Neural crest cell (in vitro differentiated cells): ENCODE results near the gene TBC1D13. TPM values are rescaled to one million over a fixed set of nuclear protein-coding genes. Genes with fewer than 3 reads are reported as not detected.

Source experiments
- DNase-seq: peaks from one replicate; pipeline ENCODE4 v3.0.0; 2021; ENCODE audit warnings: low read depth, mixed read lengths, low spot score
- H3K27ac Mint-ChIP-seq: one replicate; pipeline ENCODE4 v1.8.0; 2021; ENCODE audit warnings: mild to moderate bottlenecking, mixed read lengths; ENCODE audit not compliant: unreplicated experiment
- H3K27me3 Mint-ChIP-seq: 2 replicates; pipeline ENCODE4 v1.8.0; 2021; ENCODE audit warnings: low read depth, mild to moderate bottlenecking, mixed read lengths
- H3K36me3 Mint-ChIP-seq: 2 replicates; pipeline ENCODE4 v1.8.0; 2021; ENCODE audit warnings: low read depth, mild to moderate bottlenecking, mixed read lengths
- H3K4me1 Mint-ChIP-seq: 2 replicates; pipeline ENCODE4 v1.8.0; 2021; ENCODE audit warnings: mixed read lengths
- H3K4me3 Mint-ChIP-seq: one replicate; pipeline ENCODE4 v1.8.0; 2021; ENCODE audit warnings: mild to moderate bottlenecking, mixed read lengths
- H3K9me3 Mint-ChIP-seq: 2 replicates; pipeline ENCODE4 v1.8.0; 2021; ENCODE audit warnings: mixed read lengths
- CTCF ChIP-seq: fragments of 200-600 bp; sonication (generic); conservative IDR thresholded peaks from 2 replicates; pipeline ENCODE4 v1.5.0; 2021; ENCODE audit warnings: antibody characterized with exemption, mild to moderate bottlenecking
- total RNA-seq: library from RNA; stranded (reverse); gene quantifications from 2 replicates; pipeline ENCODE4 v1.2.1, GENCODE V29; 2021

Gene TBC1D13
- total RNA-seq, 1 donor from 2014 or later, result 32.3 TPM

- TF ChIP-seq CTCF, result no peak
- no peak overlapping the region for H3K27ac Mint-ChIP-seq
Measured at GRCh38 chr9:128753627-128754026, 33.4 kb upstream of the TBC1D13 start.

GRCh38 chr9:128757602-128758001, 29.5 kb upstream of the TBC1D13 start:
- Mint-ChIP-seq H3K9me3 (no peaks in the 10 kb centered on the region), H3K4me1 (no peaks in the 10 kb centered on the region), H3K27ac (no peak overlapping the region), H3K36me3 (no peaks in the 10 kb centered on the region), H3K4me3 (no peak overlapping the region), H3K27me3 (no peaks in the 10 kb centered on the region)
- TF ChIP-seq CTCF, result no peak
- no peak for DNase-seq

More at GRCh38 chr9:128753627-128754026, 33.4 kb upstream of the TBC1D13 start:
- Mint-ChIP-seq H3K4me1 (no peaks in the 10 kb centered on the region), H3K9me3 (no peaks in the 10 kb centered on the region), H3K27me3 (no peaks in the 10 kb centered on the region), H3K4me3 (no peak overlapping the region), H3K36me3 (no peaks in the 10 kb centered on the region)
- DNase-seq, result no peak

GRCh38 chr9:128762671-128763449, 24.2 kb upstream of the TBC1D13 start:
- TF ChIP-seq CTCF, result no peak
- no peak overlapping the region for H3K4me3 Mint-ChIP-seq
- H3K27ac Mint-ChIP-seq, result peak overlapping the region; percentile 87
- no peak for DNase-seq
- no peaks in the 10 kb centered on the region for H3K4me1 Mint-ChIP-seq
- no peaks in the 10 kb centered on the region for H3K36me3 Mint-ChIP-seq
- no peaks in the 10 kb centered on the region for H3K9me3 Mint-ChIP-seq
- no peaks in the 10 kb centered on the region for H3K27me3 Mint-ChIP-seq

GRCh38 chr9:128764361-128764760, 22.7 kb upstream of the TBC1D13 start:
- DNase-seq, result no peak
- Mint-ChIP-seq H3K27ac (no peak overlapping the region), H3K4me3 (no peak overlapping the region), H3K36me3 (no peaks in the 10 kb centered on the region), H3K27me3 (no peaks in the 10 kb centered on the region), H3K9me3 (no peaks in the 10 kb centered on the region), H3K4me1 (no peaks in the 10 kb centered on the region)
- TF ChIP-seq CTCF, result no peak

GRCh38 chr9:128765499-128765898, 21.6 kb upstream of the TBC1D13 start:
- Mint-ChIP-seq H3K4me1 (peaks cover 2% of the 10 kb centered on the region), H3K27ac (peak overlapping the region; percentile 27), H3K36me3 (no peaks in the 10 kb centered on the region), H3K9me3 (no peaks in the 10 kb centered on the region), H3K27me3 (no peaks in the 10 kb centered on the region), H3K4me3 (no peak overlapping the region)
- DNase-seq, result no peak
- no peak for TF ChIP-seq CTCF
